ENCODE measurements around the gene NCLN.
"Not testable (repeated sequence)": the region's sequence is repeated elsewhere in the genome, so short reads cannot be mapped to it uniquely, and the experiment has no call there.

Gene NCLN

DNA sequence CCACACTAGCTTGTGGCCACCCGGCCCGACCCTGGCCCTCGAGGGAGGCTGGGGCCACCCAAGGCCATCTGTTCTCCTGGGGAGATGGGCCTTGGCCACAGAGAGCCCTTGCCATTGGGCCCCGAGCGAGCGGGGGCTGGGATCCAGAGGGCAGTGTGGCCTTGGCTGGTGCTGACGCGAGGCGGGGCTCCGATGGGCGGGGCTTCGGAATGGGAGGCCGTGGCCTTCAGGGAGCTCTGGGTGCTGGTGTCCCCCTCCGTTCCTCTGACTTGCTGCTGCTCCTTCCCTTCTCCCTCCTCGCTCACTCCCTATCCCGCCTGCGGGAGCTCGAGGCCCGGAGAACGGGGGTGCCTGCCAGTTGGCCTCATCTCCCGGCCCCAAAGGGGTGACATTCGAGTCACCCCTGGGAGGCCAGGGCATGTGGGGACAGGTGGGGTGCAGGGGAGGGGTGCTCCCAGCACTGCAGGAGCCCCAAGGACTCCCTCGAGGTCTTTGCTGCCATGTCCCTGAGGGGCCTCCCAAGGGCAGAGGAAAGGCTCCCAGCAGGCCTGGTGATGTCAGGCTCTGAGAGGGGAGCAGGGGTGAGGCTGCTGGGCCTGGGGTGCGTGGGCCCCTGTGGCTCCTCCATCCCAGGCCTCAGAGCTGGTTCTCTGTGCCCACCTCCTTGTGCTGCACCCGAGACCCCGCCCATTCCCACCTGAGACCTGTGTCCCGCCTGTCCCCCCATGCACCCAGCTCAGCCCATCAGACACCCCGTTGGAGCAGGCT is 4.2 kb downstream of the NCLN start:
- Histone ChIP-seq H2AFZ (ENCODE audit: low read depth) (no peak overlapping the region), H4K20me1 (ENCODE audit: insufficient read depth) (no peaks in the 10 kb centered on the region), H3K36me3 (ENCODE audit: insufficient read depth) (no peaks in the 10 kb centered on the region), H3K4me3 (IDR thresholded peaks at IDR 0.05; ENCODE audit: insufficient read depth, low read depth, low read length) (no peak overlapping the region), H3K27me3 (ENCODE audit: insufficient read depth, low read depth) (no peaks in the 10 kb centered on the region), H3K27ac (no peak overlapping the region), H3K4me1 (ENCODE audit: low read depth, poor library complexity, severe bottlenecking) (peaks cover 10% of the 10 kb centered on the region), H3K9ac (no peak overlapping the region), H3K4me2 (no peak overlapping the region), H3K79me2 (ENCODE audit: insufficient read depth, low read depth) (peaks cover 56% of the 10 kb centered on the region)
- TF ChIP-seq, protein P1, sequence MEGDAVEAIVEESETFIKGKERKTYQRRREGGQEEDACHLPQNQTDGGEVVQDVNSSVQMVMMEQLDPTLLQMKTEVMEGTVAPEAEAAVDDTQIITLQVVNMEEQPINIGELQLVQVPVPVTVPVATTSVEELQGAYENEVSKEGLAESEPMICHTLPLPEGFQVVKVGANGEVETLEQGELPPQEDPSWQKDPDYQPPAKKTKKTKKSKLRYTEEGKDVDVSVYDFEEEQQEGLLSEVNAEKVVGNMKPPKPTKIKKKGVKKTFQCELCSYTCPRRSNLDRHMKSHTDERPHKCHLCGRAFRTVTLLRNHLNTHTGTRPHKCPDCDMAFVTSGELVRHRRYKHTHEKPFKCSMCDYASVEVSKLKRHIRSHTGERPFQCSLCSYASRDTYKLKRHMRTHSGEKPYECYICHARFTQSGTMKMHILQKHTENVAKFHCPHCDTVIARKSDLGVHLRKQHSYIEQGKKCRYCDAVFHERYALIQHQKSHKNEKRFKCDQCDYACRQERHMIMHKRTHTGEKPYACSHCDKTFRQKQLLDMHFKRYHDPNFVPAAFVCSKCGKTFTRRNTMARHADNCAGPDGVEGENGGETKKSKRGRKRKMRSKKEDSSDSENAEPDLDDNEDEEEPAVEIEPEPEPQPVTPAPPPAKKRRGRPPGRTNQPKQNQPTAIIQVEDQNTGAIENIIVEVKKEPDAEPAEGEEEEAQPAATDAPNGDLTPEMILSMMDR (conservative IDR thresholded peaks at IDR 0.05; ENCODE audit: low read depth, low read length) = no peak

DNA sequence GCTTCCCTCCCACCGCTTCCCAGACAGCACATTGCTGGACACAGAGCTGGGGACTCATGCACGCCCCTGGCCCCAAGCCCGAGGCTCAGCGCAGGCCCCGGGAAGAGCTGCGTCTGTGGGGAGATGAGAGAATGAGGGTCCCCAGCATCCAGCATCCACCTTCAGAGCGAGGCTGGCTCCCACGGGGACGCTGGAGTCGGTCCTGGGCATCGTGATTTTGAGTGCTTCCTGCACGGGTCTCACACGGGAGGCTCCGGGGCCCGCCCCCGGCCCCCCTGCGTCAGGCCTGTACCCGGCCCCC is 4.7 kb downstream of the NCLN start:
- no peaks in the 10 kb centered on the region for H4K20me1 ChIP-seq (ENCODE audit: insufficient read depth)
- TF ChIP-seq, protein P1 (conservative IDR thresholded peaks at IDR 0.05; ENCODE audit: low read depth, low read length) = no peak
- H3K9ac ChIP-seq = no peak overlapping the region
- no peak overlapping the region for H3K27ac ChIP-seq
- H3K79me2 ChIP-seq (ENCODE audit: insufficient read depth, low read depth) = peaks cover 56% of the 10 kb centered on the region
- no peak overlapping the region for H3K4me3 ChIP-seq (IDR thresholded peaks at IDR 0.05; ENCODE audit: insufficient read depth, low read depth, low read length)
- no peak overlapping the region for H3K4me2 ChIP-seq
- H3K4me1 ChIP-seq (ENCODE audit: low read depth, poor library complexity, severe bottlenecking) = peaks cover 9% of the 10 kb centered on the region
- no peak overlapping the region for H2AFZ ChIP-seq (ENCODE audit: low read depth)
- H3K36me3 ChIP-seq (ENCODE audit: insufficient read depth) = no peaks in the 10 kb centered on the region
- H3K27me3 ChIP-seq (ENCODE audit: insufficient read depth, low read depth) = no peaks in the 10 kb centered on the region

DNA sequence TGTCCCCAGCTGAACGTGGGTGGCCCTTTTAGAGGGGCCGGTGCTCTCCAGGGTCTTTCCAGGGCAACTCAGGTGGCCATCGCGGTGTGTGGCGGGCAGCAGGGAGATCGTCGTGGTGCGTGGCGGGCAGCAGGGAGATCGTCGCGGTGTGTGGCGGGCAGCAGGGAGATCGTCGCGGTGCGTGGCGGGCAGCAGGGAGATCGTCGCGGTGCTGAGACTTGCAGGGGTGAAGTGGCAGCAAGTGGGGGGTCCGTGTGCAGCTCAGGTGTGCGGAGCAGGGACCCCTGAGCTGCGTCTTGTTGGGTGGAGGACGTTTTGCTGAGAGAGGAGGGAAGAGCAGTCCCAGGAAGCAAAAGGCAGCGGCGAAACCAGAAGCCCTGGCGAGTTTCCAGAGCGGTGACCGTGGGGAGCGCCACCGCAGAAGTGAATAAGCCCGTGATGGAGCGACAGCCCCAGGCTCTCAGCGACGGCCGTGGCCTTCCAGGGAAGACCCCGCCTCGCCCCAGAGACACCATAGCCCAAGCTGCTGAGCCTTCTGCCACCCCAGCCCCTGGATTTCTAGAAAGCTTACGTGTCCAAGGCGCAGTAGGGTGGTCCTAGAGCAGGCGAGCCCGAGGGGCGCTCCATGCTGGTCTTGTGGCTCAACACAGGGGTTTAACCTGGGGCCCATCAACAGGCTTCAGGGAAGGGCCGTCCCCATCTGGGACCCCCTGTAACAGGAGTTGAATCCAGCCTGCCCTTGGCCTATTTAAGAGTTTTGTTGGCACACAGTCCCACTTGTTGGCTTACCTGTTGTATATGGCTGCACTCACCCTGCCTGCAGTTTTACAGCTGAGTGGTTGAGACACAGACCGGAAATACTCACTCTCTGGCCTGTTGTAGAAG is 5.4 kb downstream of the NCLN start:
- Histone ChIP-seq H2AFZ (ENCODE audit: low read depth) (no peak overlapping the region), H3K27me3 (ENCODE audit: insufficient read depth, low read depth) (no peaks in the 10 kb centered on the region), H3K36me3 (ENCODE audit: insufficient read depth) (no peaks in the 10 kb centered on the region), H3K9ac (no peak overlapping the region), H3K4me1 (ENCODE audit: low read depth, poor library complexity, severe bottlenecking) (peaks cover 9% of the 10 kb centered on the region), H4K20me1 (ENCODE audit: insufficient read depth) (no peaks in the 10 kb centered on the region), H3K4me2 (no peak overlapping the region), H3K79me2 (ENCODE audit: insufficient read depth, low read depth) (peaks cover 53% of the 10 kb centered on the region), H3K27ac (no peak overlapping the region), H3K4me3 (IDR thresholded peaks at IDR 0.05; ENCODE audit: insufficient read depth, low read depth, low read length) (no peak overlapping the region)
- TF ChIP-seq, protein P1 (conservative IDR thresholded peaks at IDR 0.05; ENCODE audit: low read depth, low read length) = no peak

DNA sequence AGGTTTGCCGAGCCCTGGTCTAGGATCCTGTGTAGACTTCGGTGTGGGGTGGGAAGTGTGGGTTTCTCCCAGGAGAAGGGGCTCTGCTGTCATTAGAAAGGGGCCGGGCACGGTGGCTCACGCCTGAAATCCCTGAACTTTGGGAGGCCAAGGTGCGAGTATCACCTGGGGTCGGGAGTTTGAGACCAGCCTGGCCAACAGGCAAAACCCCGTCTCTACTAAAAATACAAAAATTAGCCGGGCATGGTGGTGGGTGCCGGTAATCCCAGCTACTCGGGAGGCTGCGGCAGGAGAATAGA is 6.0 kb downstream of the NCLN start:
- not testable (repeated sequence) for H3K4me1 ChIP-seq (ENCODE audit: low read depth, poor library complexity, severe bottlenecking); H3K4me3 ChIP-seq (IDR thresholded peaks at IDR 0.05; ENCODE audit: insufficient read depth, low read depth, low read length); H2AFZ ChIP-seq (ENCODE audit: low read depth); H3K27me3 ChIP-seq (ENCODE audit: insufficient read depth, low read depth); H3K4me2 ChIP-seq; H3K36me3 ChIP-seq (ENCODE audit: insufficient read depth); H3K9ac ChIP-seq; H4K20me1 ChIP-seq (ENCODE audit: insufficient read depth); H3K27ac ChIP-seq
- H3K79me2 ChIP-seq (ENCODE audit: insufficient read depth, low read depth) = peaks cover 47% of the 10 kb centered on the region

DNA sequence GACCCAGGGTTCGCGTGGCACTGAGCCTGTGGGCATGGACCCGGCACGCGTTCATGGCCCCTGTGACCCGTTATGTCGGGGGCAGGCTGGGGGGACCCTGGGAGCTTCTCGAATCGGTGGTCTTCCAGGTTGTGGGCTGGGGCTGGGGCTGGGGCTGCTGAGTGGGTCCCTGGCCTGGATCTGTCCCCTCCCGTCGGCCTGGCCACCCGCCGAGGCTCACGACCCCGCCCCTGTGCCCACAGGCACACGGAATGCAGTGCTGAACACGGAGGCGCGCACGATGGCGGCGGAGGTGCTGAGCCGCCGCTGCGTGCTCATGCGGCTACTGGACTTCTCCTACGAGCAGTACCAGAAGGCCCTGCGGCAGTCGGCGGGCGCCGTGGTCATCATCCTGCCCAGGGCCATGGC is 6.5 kb downstream of the NCLN start:
- H3K36me3 ChIP-seq (ENCODE audit: insufficient read depth) = no peaks in the 10 kb centered on the region
- no peak overlapping the region for H3K27ac ChIP-seq
- H3K27me3 ChIP-seq (ENCODE audit: insufficient read depth, low read depth) = no peaks in the 10 kb centered on the region
- no peak overlapping the region for H2AFZ ChIP-seq (ENCODE audit: low read depth)
- no peak overlapping the region for H3K4me2 ChIP-seq
- TF ChIP-seq, protein P1 (conservative IDR thresholded peaks at IDR 0.05; ENCODE audit: low read depth, low read length) = no peak
- peaks cover 5% of the 10 kb centered on the region for H3K4me1 ChIP-seq (ENCODE audit: low read depth, poor library complexity, severe bottlenecking)
- H4K20me1 ChIP-seq (ENCODE audit: insufficient read depth) = no peaks in the 10 kb centered on the region
- H3K4me3 ChIP-seq (IDR thresholded peaks at IDR 0.05; ENCODE audit: insufficient read depth, low read depth, low read length) = no peak overlapping the region
- H3K9ac ChIP-seq = no peak overlapping the region
- peaks cover 42% of the 10 kb centered on the region for H3K79me2 ChIP-seq (ENCODE audit: insufficient read depth, low read depth)
